GM12892 (cell line): Measurements from ENCODE around the gene RAP1GAP2.

Source experiments
- POLR2A ChIP-seq: IDR thresholded peaks from 2 replicates; pipeline ENCODE4 v1.6.1; 2011; ENCODE audit warnings: low read depth, low read length, control low read depth
- POLR2AphosphoS5 ChIP-seq: IDR thresholded peaks from 2 replicates; pipeline ENCODE4 v1.6.1; 2011; ENCODE audit warnings: low read depth, low read length, control low read depth
- TAF1 ChIP-seq: IDR thresholded peaks from 2 replicates; pipeline ENCODE4 v1.6.1; 2011; ENCODE audit warnings: low read depth, mild to moderate bottlenecking, control low read depth, low read length, borderline replicate concordance

DNA sequence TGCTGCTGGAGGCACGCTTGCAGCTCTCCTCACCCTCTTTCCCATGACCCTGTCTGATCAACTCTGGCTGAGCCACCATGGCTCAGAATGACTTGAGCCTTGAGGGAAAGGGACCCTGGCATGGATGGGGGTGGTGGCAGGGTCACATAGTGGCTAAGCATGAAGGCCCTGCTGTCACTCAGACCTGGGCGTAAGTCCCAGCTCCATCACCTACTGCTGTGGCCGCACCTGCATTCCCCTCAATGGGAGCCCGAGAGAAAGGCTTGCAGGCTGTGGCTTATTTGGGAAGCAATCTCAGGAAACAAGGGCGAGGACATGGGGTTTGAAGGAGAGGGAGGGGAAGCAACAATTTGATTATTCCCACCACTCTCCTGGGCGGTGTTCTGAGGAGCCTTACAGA is 17.7 kb upstream of the RAP1GAP2 start:
- no peak for TF ChIP-seq POLR2AphosphoS5
- no peak for TF ChIP-seq POLR2A
- no peak for TF ChIP-seq TAF1
